SU-DHL-6 (cell line): ENCODE data around the gene ATP8A2.

Experiments used
- H2AFZ ChIP-seq: fragments of 200-600 bp; sonication (generic); 2 replicates; pipeline ENCODE4 v1.6.1; 2014; ENCODE audit warnings: low read depth, mild to moderate bottlenecking, moderate library complexity, mixed read lengths, antibody characterized with exemption, low read length; ENCODE audit not compliant: severe bottlenecking
- H3F3A ChIP-seq: fragments of 200-600 bp; shearing (Covaris generic); 2 replicates; pipeline ENCODE4 v1.6.0; 2016; ENCODE audit warnings: antibody characterized with exemption, mild to moderate bottlenecking; ENCODE audit not compliant: insufficient read depth
- H3K27ac ChIP-seq: fragments of 200-600 bp; sonication (generic); 2 replicates; pipeline ENCODE4 v1.5.1; 2016; ENCODE audit warnings: low read depth, mild to moderate bottlenecking, low read length, moderate library complexity, mixed read lengths
- H3K27me3 ChIP-seq: fragments of 200-600 bp; sonication (generic), shearing (Covaris generic); 2 replicates; pipeline ENCODE4 v1.6.0; 2014; ENCODE audit warnings: mild to moderate bottlenecking, low read length
- H3K36me3 ChIP-seq: fragments of 200-600 bp; sonication (generic); 2 replicates; pipeline ENCODE4 v1.6.1; 2014; ENCODE audit warnings: mild to moderate bottlenecking, low read length, mixed read lengths
- H3K4me2 ChIP-seq: fragments of 300-600, 200-600 bp; shearing (Covaris generic), sonication (generic); 2 replicates; pipeline ENCODE4 v1.6.0; 2014; ENCODE audit warnings: low read length, low read depth, mild to moderate bottlenecking; ENCODE audit not compliant: poor library complexity, severe bottlenecking
- H3K4me3 ChIP-seq: fragments of 200-600 bp; sonication (generic); 2 replicates; pipeline ENCODE4 v1.5.1; 2014; ENCODE audit warnings: antibody characterized with exemption, low read length, mild to moderate bottlenecking, mixed read lengths; ENCODE audit not compliant: insufficient read depth, poor library complexity, severe bottlenecking
- H3K79me2 ChIP-seq: fragments of 200-600 bp; sonication (generic); 2 replicates; pipeline ENCODE4 v1.6.1; 2014; ENCODE audit warnings: mild to moderate bottlenecking, low read length, moderate library complexity; ENCODE audit not compliant: insufficient read depth
- H3K9ac ChIP-seq: fragments of 200-600 bp; sonication (generic); 2 replicates; pipeline ENCODE4 v1.7.0; 2014; ENCODE audit warnings: mild to moderate bottlenecking, low read length
- H3K9me2 ChIP-seq: fragments of 200-600 bp; sonication (generic); replicated peaks from 2 replicates; pipeline ENCODE4 v1.6.1; 2014; ENCODE audit warnings: low read length; ENCODE audit not compliant: insufficient read depth
- H3K9me3 ChIP-seq: fragments of 200-600 bp; sonication (generic); 2 replicates; pipeline ENCODE4 v1.6.1; 2014; ENCODE audit warnings: low read length, mixed read lengths; ENCODE audit not compliant: insufficient read depth
- H4K20me1 ChIP-seq: fragments of 200-600 bp; sonication (generic); 2 replicates; pipeline ENCODE4 v1.6.1; 2014; ENCODE audit warnings: low read depth, mild to moderate bottlenecking, antibody characterized with exemption, low read length, moderate library complexity, mixed read lengths
- CTCF ChIP-seq: fragments of 200-600 bp; sonication (generic); IDR thresholded peaks from one replicate; pipeline ENCODE4 v1.5.1; 2017; ENCODE audit warnings: antibody characterized with exemption, mild to moderate bottlenecking, low read length, moderate library complexity; ENCODE audit not compliant: insufficient read depth, poor library complexity, severe bottlenecking
- EZH2phosphoT487 ChIP-seq: fragments of 200-600 bp; sonication (generic), shearing (Covaris generic); conservative IDR thresholded peaks from 2 replicates; pipeline ENCODE4 v1.6.1; 2018; ENCODE audit warnings: mild to moderate bottlenecking, antibody characterized with exemption, low read length, moderate library complexity, mixed read lengths

The ATP8A2 gene

GRCh38 chr13:25397763-25398162, 26.0 kb downstream of the ATP8A2 start:
- Histone ChIP-seq H3K4me2 (no peak overlapping the region), H3K9ac (no peak overlapping the region), H3K9me3 (no peaks in the 10 kb centered on the region), H3K27me3 (no peaks in the 10 kb centered on the region), H3F3A (no peaks in the 10 kb centered on the region), H3K27ac (no peak overlapping the region), H2AFZ (no peak overlapping the region), H3K79me2 (no peaks in the 10 kb centered on the region), H4K20me1 (no peaks in the 10 kb centered on the region), H3K36me3 (no peaks in the 10 kb centered on the region), H3K4me3 (no peak overlapping the region), H3K9me2 (no peaks in the 10 kb centered on the region)
- TF ChIP-seq CTCF (no peak), EZH2phosphoT487 (no peak)

GRCh38 chr13:25400925-25401324, 29.2 kb downstream of the ATP8A2 start:
- no peaks in the 10 kb centered on the region for H3F3A ChIP-seq
- H2AFZ ChIP-seq: no peak overlapping the region
- H3K79me2 ChIP-seq: no peaks in the 10 kb centered on the region
- H3K27me3 ChIP-seq: no peaks in the 10 kb centered on the region
- H3K27ac ChIP-seq: no peak overlapping the region
- no peak overlapping the region for H3K9ac ChIP-seq
- no peaks in the 10 kb centered on the region for H3K9me2 ChIP-seq
- H3K4me2 ChIP-seq: no peak overlapping the region
- H4K20me1 ChIP-seq: no peaks in the 10 kb centered on the region
- TF ChIP-seq CTCF: no peak
- no peak for TF ChIP-seq EZH2phosphoT487
- H3K36me3 ChIP-seq: no peaks in the 10 kb centered on the region
- no peak overlapping the region for H3K4me3 ChIP-seq
- H3K9me3 ChIP-seq: no peaks in the 10 kb centered on the region

GRCh38 chr13:25401958-25402357, 30.2 kb downstream of the ATP8A2 start:
- H3K27ac ChIP-seq: no peak overlapping the region
- H3K79me2 ChIP-seq: no peaks in the 10 kb centered on the region
- H3K27me3 ChIP-seq: no peaks in the 10 kb centered on the region
- no peaks in the 10 kb centered on the region for H3K36me3 ChIP-seq
- no peaks in the 10 kb centered on the region for H3F3A ChIP-seq
- no peaks in the 10 kb centered on the region for H3K9me2 ChIP-seq
- H3K4me3 ChIP-seq: no peak overlapping the region
- no peaks in the 10 kb centered on the region for H4K20me1 ChIP-seq
- H3K9me3 ChIP-seq: no peaks in the 10 kb centered on the region
- H2AFZ ChIP-seq: no peak overlapping the region
- TF ChIP-seq CTCF: no peak
- TF ChIP-seq EZH2phosphoT487: no peak
- no peak overlapping the region for H3K9ac ChIP-seq
- H3K4me2 ChIP-seq: no peak overlapping the region
